MM.1S (cell line): ENCODE measurements around the gene TRAPPC12.

Experiments used
- DNase-seq: peaks from one replicate; pipeline ENCODE4 v3.0.0-alpha.2; 2015
- H2AFZ ChIP-seq: fragments of 300-600 bp; sonication (generic); 2 replicates; pipeline ENCODE4 v1.6.0; 2016; ENCODE audit warnings: antibody characterized with exemption, low read length
- H3F3A ChIP-seq: fragments of 300-600 bp; sonication (generic); 2 replicates; pipeline ENCODE4 v1.6.1; 2016; ENCODE audit warnings: mild to moderate bottlenecking, antibody characterized with exemption, low read length, moderate library complexity, mixed read lengths; ENCODE audit not compliant: insufficient read depth
- H3K27ac ChIP-seq: fragments of 300-600 bp; sonication (generic); 2 replicates; pipeline ENCODE4 v1.5.1; 2016; ENCODE audit warnings: mild to moderate bottlenecking, low read length
- H3K27me3 ChIP-seq: fragments of 300-600 bp; sonication (generic); replicated peaks from 2 replicates; pipeline ENCODE4 v1.6.0; 2016; ENCODE audit warnings: low read length; ENCODE audit not compliant: insufficient read depth
- H3K36me3 ChIP-seq: fragments of 300-600 bp; sonication (generic); replicated peaks from 2 replicates; pipeline ENCODE4 v1.6.1; 2016; ENCODE audit warnings: mild to moderate bottlenecking, low read length, mixed read lengths; ENCODE audit not compliant: insufficient read depth
- H3K4me1 ChIP-seq: fragments of 300-600 bp; sonication (generic); 2 replicates; pipeline ENCODE4 v1.6.1; 2016; ENCODE audit warnings: low read length, mixed read lengths
- H3K4me2 ChIP-seq: fragments of 300-600 bp; sonication (generic); 2 replicates; pipeline ENCODE4 v1.6.0; 2016; ENCODE audit warnings: low read depth, low read length
- H3K4me3 ChIP-seq: fragments of 300-600 bp; sonication (generic); 2 replicates; pipeline ENCODE4 v1.5.1; 2016; ENCODE audit warnings: low read length, mixed read lengths
- H3K79me2 ChIP-seq: fragments of 300-600 bp; sonication (generic); 2 replicates; pipeline ENCODE4 v1.6.1; 2016; ENCODE audit warnings: mixed run types, low read length, mixed read lengths
- H3K9ac ChIP-seq: fragments of 300-600 bp; sonication (generic); 2 replicates; pipeline ENCODE4 v1.6.1; 2016; ENCODE audit warnings: low read length, mixed read lengths
- H3K9me2 ChIP-seq: fragments of 300-600 bp; sonication (generic); replicated peaks from 2 replicates; pipeline ENCODE4 v1.6.1; 2016; ENCODE audit warnings: mild to moderate bottlenecking, low read length, mixed read lengths; ENCODE audit not compliant: insufficient read depth
- H3K9me3 ChIP-seq: fragments of 300-600 bp; sonication (generic); replicated peaks from 2 replicates; pipeline ENCODE4 v1.6.1; 2016; ENCODE audit warnings: mild to moderate bottlenecking, low read length, mixed read lengths; ENCODE audit not compliant: insufficient read depth
- H4K20me1 ChIP-seq: fragments of 300-600 bp; sonication (generic); 2 replicates; pipeline ENCODE4 v1.6.1; 2016; ENCODE audit warnings: mild to moderate bottlenecking, low read length, moderate library complexity, mixed read lengths; ENCODE audit not compliant: insufficient read depth
- EZH2 ChIP-seq: fragments of 300-600 bp; sonication (generic); optimal IDR thresholded peaks from 2 replicates; pipeline ENCODE3; 2017; ENCODE audit warnings: low read depth, mild to moderate bottlenecking, antibody characterized with exemption, low read length, mixed read lengths
- EZH2phosphoT487 ChIP-seq: fragments of 300-600 bp; sonication (generic); IDR thresholded peaks from 2 replicates; pipeline ENCODE4 v1.6.1; 2018; ENCODE audit warnings: antibody characterized with exemption, low read length
- TF ChIP-seq, protein P1 (sequence below): fragments of 300-600 bp; sonication (generic); IDR thresholded peaks from 2 replicates; pipeline ENCODE4 v1.5.1; 2016; ENCODE audit warnings: antibody characterized with exemption, low read length, mixed read lengths

The TRAPPC12 gene

DNA sequence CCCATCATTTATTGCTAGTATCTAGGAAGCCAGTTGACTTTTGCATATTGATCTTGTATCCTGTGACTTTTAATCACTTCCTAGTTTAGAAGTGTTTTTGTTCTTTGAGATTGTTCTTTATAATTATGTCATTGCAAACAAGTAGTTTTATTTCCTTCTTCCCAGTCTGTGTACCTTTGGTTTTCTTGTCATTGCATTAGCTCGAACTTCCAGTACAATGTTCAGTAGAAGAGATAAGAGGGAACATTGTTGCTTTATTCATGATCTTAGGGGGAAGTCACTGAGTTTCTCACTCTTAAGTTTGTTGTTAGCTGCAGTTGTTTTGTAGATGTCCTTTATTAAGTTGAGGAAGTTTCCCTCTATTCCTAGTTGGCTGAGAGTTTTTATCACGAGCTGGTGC is 61.0 kb downstream of the TRAPPC12 start:
- Histone ChIP-seq H3K4me3 (no peak overlapping the region), H3K79me2 (0 out of 2 replicates have a peak, but pooled peaks cover 4% of the 10 kb centered on the region), H3K4me2 (no peak overlapping the region), H3K27me3 (no peaks in the 10 kb centered on the region), H3K27ac (no peak overlapping the region), H3F3A (peaks cover 10% of the 10 kb centered on the region), H3K9me2 (no peaks in the 10 kb centered on the region), H2AFZ (no peak overlapping the region), H3K4me1 (peaks cover 9% of the 10 kb centered on the region), H4K20me1 (no peaks in the 10 kb centered on the region), H3K9ac (no peak overlapping the region), H3K9me3 (no peaks in the 10 kb centered on the region), H3K36me3 (no peaks in the 10 kb centered on the region)
- no peak for DNase-seq
- no peak for TF ChIP-seq EZH2phosphoT487
- TF ChIP-seq, protein P1, sequence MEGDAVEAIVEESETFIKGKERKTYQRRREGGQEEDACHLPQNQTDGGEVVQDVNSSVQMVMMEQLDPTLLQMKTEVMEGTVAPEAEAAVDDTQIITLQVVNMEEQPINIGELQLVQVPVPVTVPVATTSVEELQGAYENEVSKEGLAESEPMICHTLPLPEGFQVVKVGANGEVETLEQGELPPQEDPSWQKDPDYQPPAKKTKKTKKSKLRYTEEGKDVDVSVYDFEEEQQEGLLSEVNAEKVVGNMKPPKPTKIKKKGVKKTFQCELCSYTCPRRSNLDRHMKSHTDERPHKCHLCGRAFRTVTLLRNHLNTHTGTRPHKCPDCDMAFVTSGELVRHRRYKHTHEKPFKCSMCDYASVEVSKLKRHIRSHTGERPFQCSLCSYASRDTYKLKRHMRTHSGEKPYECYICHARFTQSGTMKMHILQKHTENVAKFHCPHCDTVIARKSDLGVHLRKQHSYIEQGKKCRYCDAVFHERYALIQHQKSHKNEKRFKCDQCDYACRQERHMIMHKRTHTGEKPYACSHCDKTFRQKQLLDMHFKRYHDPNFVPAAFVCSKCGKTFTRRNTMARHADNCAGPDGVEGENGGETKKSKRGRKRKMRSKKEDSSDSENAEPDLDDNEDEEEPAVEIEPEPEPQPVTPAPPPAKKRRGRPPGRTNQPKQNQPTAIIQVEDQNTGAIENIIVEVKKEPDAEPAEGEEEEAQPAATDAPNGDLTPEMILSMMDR, result no peak
- no peak for TF ChIP-seq EZH2

DNA sequence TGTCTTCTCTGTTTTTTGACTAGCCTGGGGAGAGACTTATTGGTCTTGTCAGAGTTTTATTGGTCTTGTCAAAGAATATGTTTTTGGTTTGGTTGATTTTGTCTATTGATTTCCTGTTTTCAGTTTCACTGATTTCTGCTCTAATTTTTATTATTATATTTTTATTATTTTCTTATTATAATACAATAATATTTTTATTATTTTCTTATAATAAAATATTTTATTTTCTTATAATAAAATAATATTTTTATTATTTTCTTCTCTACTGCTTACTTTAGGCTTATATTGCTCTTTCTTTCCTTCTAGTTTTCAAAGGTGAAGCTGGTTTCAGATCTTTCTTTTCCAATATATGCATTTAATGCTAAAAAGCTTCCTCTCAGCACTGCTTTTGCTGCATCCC is 62.0 kb downstream of the TRAPPC12 start:
- H3F3A ChIP-seq, result no peaks in the 10 kb centered on the region
- H3K36me3 ChIP-seq, result no peaks in the 10 kb centered on the region
- 0 out of 2 replicates have a peak, but pooled peaks cover 4% of the 10 kb centered on the region for H3K79me2 ChIP-seq
- H3K9me2 ChIP-seq, result no peaks in the 10 kb centered on the region
- H3K9me3 ChIP-seq, result no peaks in the 10 kb centered on the region
- TF ChIP-seq EZH2phosphoT487 (no peak), EZH2 (no peak)
- TF ChIP-seq, protein P1, result no peak
- H3K4me2 ChIP-seq, result no peak overlapping the region
- H3K27me3 ChIP-seq, result no peaks in the 10 kb centered on the region
- H3K4me3 ChIP-seq, result no peak overlapping the region
- H3K27ac ChIP-seq, result no peak overlapping the region
- no peak overlapping the region for H2AFZ ChIP-seq
- H4K20me1 ChIP-seq, result no peaks in the 10 kb centered on the region
- no peak overlapping the region for H3K9ac ChIP-seq
- H3K4me1 ChIP-seq, result no peaks in the 10 kb centered on the region
- DNase-seq, result no peak

DNA sequence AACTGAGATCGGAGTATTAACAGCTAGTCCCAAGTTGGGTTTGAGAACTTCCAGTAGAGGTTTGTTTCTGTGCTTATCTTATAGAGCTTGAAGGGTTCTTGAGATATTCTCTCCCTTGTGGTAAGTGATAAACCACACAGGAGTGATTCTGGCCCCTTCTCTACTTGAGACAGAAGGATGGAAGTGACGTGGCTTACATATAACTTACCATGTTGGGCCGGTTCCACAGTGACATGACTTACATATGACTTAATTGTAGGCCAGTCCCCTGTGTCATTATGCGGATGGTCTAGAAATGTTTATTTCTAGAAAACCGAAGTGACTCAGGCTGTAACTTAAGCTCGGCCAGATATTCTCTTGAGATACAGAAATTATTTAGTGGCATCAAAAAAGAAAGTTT is 62.7 kb downstream of the TRAPPC12 start:
- H3K4me3 ChIP-seq, result no peak overlapping the region
- no peak overlapping the region for H3K27ac ChIP-seq
- TF ChIP-seq EZH2, result no peak
- no peak for TF ChIP-seq EZH2phosphoT487
- TF ChIP-seq, protein P1, result no peak
- no peak for DNase-seq
- H3K79me2 ChIP-seq, result 0 out of 2 replicates have a peak, but pooled peaks cover 4% of the 10 kb centered on the region
- no peaks in the 10 kb centered on the region for H3F3A ChIP-seq
- H3K4me1 ChIP-seq, result no peaks in the 10 kb centered on the region
- H3K9ac ChIP-seq, result no peak overlapping the region
- H3K27me3 ChIP-seq, result no peaks in the 10 kb centered on the region
- no peak overlapping the region for H3K4me2 ChIP-seq
- no peaks in the 10 kb centered on the region for H4K20me1 ChIP-seq
- no peak overlapping the region for H2AFZ ChIP-seq
- no peaks in the 10 kb centered on the region for H3K9me2 ChIP-seq
- H3K36me3 ChIP-seq, result no peaks in the 10 kb centered on the region
- no peaks in the 10 kb centered on the region for H3K9me3 ChIP-seq

DNA sequence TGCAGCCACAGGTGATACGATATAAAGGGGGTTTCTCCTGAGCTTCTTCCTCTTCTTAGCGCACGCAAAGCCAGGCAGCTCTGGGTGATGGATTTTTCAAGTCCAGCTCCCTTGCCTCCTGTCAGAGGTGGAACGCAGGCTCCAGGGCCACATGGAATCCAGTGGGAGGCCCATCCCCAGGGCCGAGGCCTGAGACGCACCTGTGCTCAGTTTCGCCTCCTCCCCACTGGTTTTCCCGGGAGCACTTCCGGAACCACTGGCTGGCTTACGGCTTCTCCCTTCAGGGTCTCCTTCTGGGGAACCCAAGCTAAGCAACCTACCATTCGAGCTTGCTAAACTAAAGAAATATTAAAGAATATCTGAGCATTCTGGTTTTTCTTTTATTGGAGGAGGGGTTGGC is 63.6 kb downstream of the TRAPPC12 start:
- H4K20me1 ChIP-seq, result no peaks in the 10 kb centered on the region
- DNase-seq, result no peak
- TF ChIP-seq EZH2phosphoT487, result no peak
- TF ChIP-seq EZH2, result no peak
- TF ChIP-seq, protein P1, result no peak
- no peaks in the 10 kb centered on the region for H3K4me1 ChIP-seq
- H3K36me3 ChIP-seq, result no peaks in the 10 kb centered on the region
- H2AFZ ChIP-seq, result no peak overlapping the region
- 0 out of 2 replicates have a peak, but pooled peaks cover 4% of the 10 kb centered on the region for H3K79me2 ChIP-seq
- no peaks in the 10 kb centered on the region for H3F3A ChIP-seq
- no peak overlapping the region for H3K9ac ChIP-seq
- H3K4me2 ChIP-seq, result no peak overlapping the region
- H3K9me3 ChIP-seq, result no peaks in the 10 kb centered on the region
- H3K4me3 ChIP-seq, result no peak overlapping the region
- H3K27ac ChIP-seq, result no peak overlapping the region
- no peaks in the 10 kb centered on the region for H3K9me2 ChIP-seq
- no peaks in the 10 kb centered on the region for H3K27me3 ChIP-seq
